Pulmonary artery endothelial cell (primary cell): ENCODE data around the gene TMEM221. TPM values are rescaled to one million over a fixed set of nuclear protein-coding genes. Genes with fewer than 3 reads are reported as not detected.
A peak's percentile ranks its signal among the peaks of the same experiment; 100 is the strongest.

ENCODE experiments used
- DNase-seq: peaks from one replicate; pipeline ENCODE4 v3.0.0-alpha.2; 2011; ENCODE audit warnings: low read depth, low spot score
- total RNA-seq: library from RNA; depleted of rRNA; stranded (reverse); fragments of >200 nt; gene quantifications from 2 replicates; pipeline ENCODE4 v1.2.3, GENCODE V29; 2014

Gene TMEM221
- total RNA-seq, 1 donor from 2014 or later = not detected

- no peak for DNase-seq
These were observed 24.6 kb upstream of the TMEM221 start for GRCh38 chr19:17473041-17473440.

GRCh38 chr19:17471410-17472125, 23.1 kb upstream of the TMEM221 start:
- DNase-seq = no peak

- peak; percentile 94 for DNase-seq
These were observed 21.8 kb upstream of the TMEM221 start, which contains the start of gene SLC27A1 for GRCh38 chr19:17470068-17470841. Gene SLC27A1 (plus strand): TSS chr19:17470524. CDS start chr19:17470541, 17 bp downstream.

- DNase-seq = peak; percentile 57
These were observed 21.1 kb upstream of the TMEM221 start for GRCh38 chr19:17469481-17470067.

GRCh38 chr19:17469092-17469480, 20.6 kb upstream of the TMEM221 start:
- DNase-seq = no peak

GRCh38 chr19:17468302-17469091, 20.0 kb upstream of the TMEM221 start:
- no peak for DNase-seq

GRCh38 chr19:17467471-17468301, 19.2 kb upstream of the TMEM221 start:
- DNase-seq = no peak

- no peak for DNase-seq
These were observed 18.0 kb upstream of the TMEM221 start for GRCh38 chr19:17466487-17466850.

- DNase-seq = no peak
These were observed 12.1 kb upstream of the TMEM221 start, which contains the start of gene NXNL1 for GRCh38 chr19:17460372-17461230. Gene NXNL1 (minus strand): TSS chr19:17460926. CDS start chr19:17460869, 57 bp downstream.

- DNase-seq = no peak
These were observed 10.5 kb upstream of the TMEM221 start for GRCh38 chr19:17458970-17459369.

GRCh38 chr19:17457616-17458015, 9.1 kb upstream of the TMEM221 start:
- DNase-seq = no peak

GRCh38 chr19:17456127-17456526, 7.7 kb upstream of the TMEM221 start:
- no peak for DNase-seq

GRCh38 chr19:17455308-17456123, 7.0 kb upstream of the TMEM221 start:
- no peak for DNase-seq

- no peak for DNase-seq
These were observed 6.2 kb upstream of the TMEM221 start for GRCh38 chr19:17454576-17455071.

- no peak for DNase-seq
These were observed 3.4 kb upstream of the TMEM221 start for GRCh38 chr19:17451820-17452219.

- DNase-seq = no peak
These were observed 2.0 kb upstream of the TMEM221 start for GRCh38 chr19:17450264-17451075.

GRCh38 chr19:17447704-17448130, 751 bp downstream of the TMEM221 start:
- DNase-seq = no peak
